Thyroid gland (tissue), 4 donors: ENCODE measurements around the gene GLT1D1.
"Not testable (repeated sequence)": the region's sequence is repeated elsewhere in the genome, so short reads cannot be mapped to it uniquely, and the experiment has no call there.

Experiments used
- CTCF ChIP-seq, 6 experiments: fragments of 200-600 bp in 3 of 6; fragments of 450-650 bp in 3 of 6; sonication (generic) in 3 of 6; IDR thresholded peaks; one replicate each; pipeline ENCODE4 v1.5.1; 2016 to 2019; ENCODE audit warnings: antibody characterized with exemption in 6 of 6, mild to moderate bottlenecking in 2 of 6, inconsistent platforms in 1 of 6, moderate library complexity in 1 of 6
- POLR2A ChIP-seq, 2 donors: fragments of 450-650 bp; IDR thresholded peaks; one replicate each; pipeline ENCODE4 v1.6.1; 2017; ENCODE audit warnings: antibody characterized with exemption in 2 of 2, mild to moderate bottlenecking in 2 of 2, moderate library complexity in 1 of 2

DNA sequence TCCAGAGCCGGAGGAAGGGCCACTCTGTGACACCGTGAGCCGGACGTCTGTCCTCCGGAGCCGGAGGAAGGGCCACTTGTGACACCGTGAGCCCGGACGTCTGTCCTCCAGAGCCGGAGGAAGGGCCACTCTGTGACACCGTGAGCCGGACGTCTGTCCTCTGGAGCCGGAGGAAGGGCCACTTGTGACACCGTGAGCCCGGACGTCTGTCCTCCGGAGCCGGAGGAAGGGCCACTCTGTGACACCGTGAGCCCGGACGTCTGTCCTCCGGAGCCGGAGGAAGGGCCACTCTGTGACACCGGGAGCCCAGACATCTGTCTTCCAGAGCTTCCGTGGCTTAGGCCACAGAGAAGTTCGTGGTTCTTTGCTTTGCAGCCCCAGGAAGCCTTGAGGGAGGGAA, 6.6 kb upstream of the GLT1D1 start:
- not testable (repeated sequence) for TF ChIP-seq CTCF, POLR2A (IDR thresholded peaks at IDR 0.05)
